Measurements from ENCODE around the gene AK5.
"Not testable (repeated sequence)": the region's sequence is repeated elsewhere in the genome, so short reads cannot be mapped to it uniquely, and the experiment has no call there.

Gene AK5

GRCh38 chr1:77489910-77490309 is 208.1 kb downstream of the AK5 start:
- no peak for DNase-seq (ENCODE audit: low read depth in 1 of 2, low spot score in 1 of 2)

- DNase-seq (ENCODE audit: low read depth in 1 of 2, low spot score in 1 of 2) = no peak
Measured at GRCh38 chr1:77494026-77494425, 212.2 kb downstream of the AK5 start.

- DNase-seq (ENCODE audit: low read depth in 1 of 2, low spot score in 1 of 2) = no peak
Measured at GRCh38 chr1:77498918-77499317, 217.1 kb downstream of the AK5 start.

- DNase-seq (ENCODE audit: low read depth in 1 of 2, low spot score in 1 of 2) = no peak
Measured at GRCh38 chr1:77499466-77499865, 217.6 kb downstream of the AK5 start.

- no peak for DNase-seq (ENCODE audit: low read depth in 1 of 2, low spot score in 1 of 2)
Measured at GRCh38 chr1:77504986-77505385, 223.2 kb downstream of the AK5 start.

GRCh38 chr1:77506771-77507170 is 225.0 kb downstream of the AK5 start:
- DNase-seq (ENCODE audit: low read depth in 1 of 2, low spot score in 1 of 2) = no peak

GRCh38 chr1:77509051-77509492 is 227.3 kb downstream of the AK5 start:
- DNase-seq (ENCODE audit: low read depth in 1 of 2, low spot score in 1 of 2) = no peak

GRCh38 chr1:77509898-77510297 is 228.1 kb downstream of the AK5 start:
- no peak for DNase-seq (ENCODE audit: low read depth in 1 of 2, low spot score in 1 of 2)

GRCh38 chr1:77511440-77511840 is 229.6 kb downstream of the AK5 start:
- DNase-seq (ENCODE audit: low read depth in 1 of 2, low spot score in 1 of 2) = no peak

GRCh38 chr1:77512650-77513049 is 230.8 kb downstream of the AK5 start:
- DNase-seq (ENCODE audit: low read depth in 1 of 2, low spot score in 1 of 2) = not testable (repeated sequence)

GRCh38 chr1:77513839-77514763 is 232.3 kb downstream of the AK5 start:
- DNase-seq (ENCODE audit: low read depth in 1 of 2, low spot score in 1 of 2) = no peak

- DNase-seq (ENCODE audit: low read depth in 1 of 2, low spot score in 1 of 2) = no peak
Measured at GRCh38 chr1:77514921-77515776, 233.3 kb downstream of the AK5 start.

- DNase-seq (ENCODE audit: low read depth in 1 of 2, low spot score in 1 of 2) = no peak
Measured at GRCh38 chr1:77516106-77516505, 234.3 kb downstream of the AK5 start.

GRCh38 chr1:77524038-77524437 is 242.2 kb downstream of the AK5 start:
- DNase-seq (ENCODE audit: low read depth in 1 of 2, low spot score in 1 of 2) = no peak

- not testable (repeated sequence) for DNase-seq (ENCODE audit: low read depth in 1 of 2, low spot score in 1 of 2)
Measured at GRCh38 chr1:77531149-77531548, 249.3 kb downstream of the AK5 start.

GRCh38 chr1:77531596-77532280 is 249.9 kb downstream of the AK5 start:
- not testable (repeated sequence) for DNase-seq (ENCODE audit: low read depth in 1 of 2, low spot score in 1 of 2)

- no peak for DNase-seq (ENCODE audit: low read depth in 1 of 2, low spot score in 1 of 2)
Measured at GRCh38 chr1:77532641-77533040, 250.8 kb downstream of the AK5 start.

- DNase-seq (ENCODE audit: low read depth in 1 of 2, low spot score in 1 of 2) = peak; percentile 34 to 49
Measured at GRCh38 chr1:77533660-77534305, 252.0 kb downstream of the AK5 start.

GRCh38 chr1:77534456-77534855 is 252.6 kb downstream of the AK5 start:
- no peak for DNase-seq (ENCODE audit: low read depth in 1 of 2, low spot score in 1 of 2)

- DNase-seq (ENCODE audit: low read depth in 1 of 2, low spot score in 1 of 2) = no peak
Measured at GRCh38 chr1:77536813-77537212, 255.0 kb downstream of the AK5 start.

Measured in activated CD4-positive, alpha-beta T cell treated with anti-CD3 and anti-CD28 coated beads, Interleukin-2, amount 50 U/mL, for 24 hours (primary cell).